ENCODE measurements around the gene THSD7B.
"Not testable (repeated sequence)": the region's sequence is repeated elsewhere in the genome, so short reads cannot be mapped to it uniquely, and the experiment has no call there.

Gene THSD7B

GRCh38 chr2:136962105-136962725 lies 196.9 kb downstream of the THSD7B start:
- Histone ChIP-seq H3K4me1 (ENCODE audit: insufficient read depth, low read length) (no peaks in the 10 kb centered on the region), H3K9ac (ENCODE audit: low read depth, low read length) (no peak overlapping the region), H3K27me3 (ENCODE audit: insufficient read depth, low read length) (no peaks in the 10 kb centered on the region), H3K4me3 (ENCODE audit: low read length) (no peak overlapping the region), H3K36me3 (ENCODE audit: insufficient read depth, low read depth, low read length) (no peaks in the 10 kb centered on the region), H3K27ac (ENCODE audit: low read length) (no peak overlapping the region), H3K9me3 (ENCODE audit: insufficient read depth, low read depth, low read length) (no peaks in the 10 kb centered on the region)

GRCh38 chr2:136966485-136966884 lies 201.1 kb downstream of the THSD7B start:
- no peaks in the 10 kb centered on the region for H3K36me3 ChIP-seq (ENCODE audit: insufficient read depth, low read depth, low read length)
- H3K4me1 ChIP-seq (ENCODE audit: insufficient read depth, low read length), result no peaks in the 10 kb centered on the region
- H3K9ac ChIP-seq (ENCODE audit: low read depth, low read length), result no peak overlapping the region
- no peaks in the 10 kb centered on the region for H3K27me3 ChIP-seq (ENCODE audit: insufficient read depth, low read length)
- H3K9me3 ChIP-seq (ENCODE audit: insufficient read depth, low read depth, low read length), result no peaks in the 10 kb centered on the region
- H3K4me3 ChIP-seq (ENCODE audit: low read length), result no peak overlapping the region
- no peak overlapping the region for H3K27ac ChIP-seq (ENCODE audit: low read length)

- H3K4me1 ChIP-seq (ENCODE audit: insufficient read depth, low read length), result no peaks in the 10 kb centered on the region
- H3K9me3 ChIP-seq (ENCODE audit: insufficient read depth, low read depth, low read length), result no peaks in the 10 kb centered on the region
- no peaks in the 10 kb centered on the region for H3K27me3 ChIP-seq (ENCODE audit: insufficient read depth, low read length)
- no peaks in the 10 kb centered on the region for H3K36me3 ChIP-seq (ENCODE audit: insufficient read depth, low read depth, low read length)
- H3K4me3 ChIP-seq (ENCODE audit: low read length), result no peak overlapping the region
- H3K9ac ChIP-seq (ENCODE audit: low read depth, low read length), result no peak overlapping the region
- no peak overlapping the region for H3K27ac ChIP-seq (ENCODE audit: low read length)
Measured at GRCh38 chr2:136980303-136980702, 215.0 kb downstream of the THSD7B start.

- not testable (repeated sequence) for H3K4me1 ChIP-seq (ENCODE audit: insufficient read depth, low read length); H3K36me3 ChIP-seq (ENCODE audit: insufficient read depth, low read depth, low read length); H3K9me3 ChIP-seq (ENCODE audit: insufficient read depth, low read depth, low read length); H3K27ac ChIP-seq (ENCODE audit: low read length); H3K9ac ChIP-seq (ENCODE audit: low read depth, low read length); H3K4me3 ChIP-seq (ENCODE audit: low read length); H3K27me3 ChIP-seq (ENCODE audit: insufficient read depth, low read length)
Measured at GRCh38 chr2:136981689-136982088, 216.3 kb downstream of the THSD7B start.

GRCh38 chr2:136985044-136985443 lies 219.7 kb downstream of the THSD7B start:
- no peaks in the 10 kb centered on the region for H3K4me1 ChIP-seq (ENCODE audit: insufficient read depth, low read length)
- no peak overlapping the region for H3K27ac ChIP-seq (ENCODE audit: low read length)
- H3K4me3 ChIP-seq (ENCODE audit: low read length), result no peak overlapping the region
- H3K27me3 ChIP-seq (ENCODE audit: insufficient read depth, low read length), result no peaks in the 10 kb centered on the region
- no peak overlapping the region for H3K9ac ChIP-seq (ENCODE audit: low read depth, low read length)
- H3K36me3 ChIP-seq (ENCODE audit: insufficient read depth, low read depth, low read length), result no peaks in the 10 kb centered on the region
- H3K9me3 ChIP-seq (ENCODE audit: insufficient read depth, low read depth, low read length), result no peaks in the 10 kb centered on the region

- Histone ChIP-seq H3K4me1 (ENCODE audit: insufficient read depth, low read length) (no peaks in the 10 kb centered on the region), H3K4me3 (ENCODE audit: low read length) (no peak overlapping the region), H3K27me3 (ENCODE audit: insufficient read depth, low read length) (no peaks in the 10 kb centered on the region)
Measured at GRCh38 chr2:136986605-136987221, 221.4 kb downstream of the THSD7B start.

GRCh38 chr2:136990316-136990715 lies 225.0 kb downstream of the THSD7B start:
- no peaks in the 10 kb centered on the region for H3K4me1 ChIP-seq (ENCODE audit: insufficient read depth, low read length)
- no peak overlapping the region for H3K27ac ChIP-seq (ENCODE audit: low read length)
- no peaks in the 10 kb centered on the region for H3K9me3 ChIP-seq (ENCODE audit: insufficient read depth, low read depth, low read length)
- H3K36me3 ChIP-seq (ENCODE audit: insufficient read depth, low read depth, low read length), result no peaks in the 10 kb centered on the region
- H3K9ac ChIP-seq (ENCODE audit: low read depth, low read length), result no peak overlapping the region
- H3K4me3 ChIP-seq (ENCODE audit: low read length), result no peak overlapping the region
- no peaks in the 10 kb centered on the region for H3K27me3 ChIP-seq (ENCODE audit: insufficient read depth, low read length)

More at GRCh38 chr2:136986605-136987221, 221.4 kb downstream of the THSD7B start:
- Histone ChIP-seq H3K9ac (ENCODE audit: low read depth, low read length) (no peak overlapping the region), H3K27ac (ENCODE audit: low read length) (no peak overlapping the region), H3K36me3 (ENCODE audit: insufficient read depth, low read depth, low read length) (no peaks in the 10 kb centered on the region), H3K9me3 (ENCODE audit: insufficient read depth, low read depth, low read length) (no peaks in the 10 kb centered on the region)

- Histone ChIP-seq H3K4me1 (ENCODE audit: insufficient read depth, low read length) (no peaks in the 10 kb centered on the region), H3K4me3 (ENCODE audit: low read length) (no peak overlapping the region), H3K27ac (ENCODE audit: low read length) (no peak overlapping the region), H3K27me3 (ENCODE audit: insufficient read depth, low read length) (no peaks in the 10 kb centered on the region), H3K9ac (ENCODE audit: low read depth, low read length) (no peak overlapping the region), H3K36me3 (ENCODE audit: insufficient read depth, low read depth, low read length) (no peaks in the 10 kb centered on the region), H3K9me3 (ENCODE audit: insufficient read depth, low read depth, low read length) (no peaks in the 10 kb centered on the region)
Measured at GRCh38 chr2:136994793-136995192, 229.4 kb downstream of the THSD7B start.

GRCh38 chr2:136997557-136997956 lies 232.2 kb downstream of the THSD7B start:
- Histone ChIP-seq H3K4me3 (ENCODE audit: low read length) (no peak overlapping the region), H3K27me3 (ENCODE audit: insufficient read depth, low read length) (no peaks in the 10 kb centered on the region), H3K9ac (ENCODE audit: low read depth, low read length) (no peak overlapping the region), H3K9me3 (ENCODE audit: insufficient read depth, low read depth, low read length) (no peaks in the 10 kb centered on the region), H3K4me1 (ENCODE audit: insufficient read depth, low read length) (no peaks in the 10 kb centered on the region), H3K36me3 (ENCODE audit: insufficient read depth, low read depth, low read length) (no peaks in the 10 kb centered on the region), H3K27ac (ENCODE audit: low read length) (no peak overlapping the region)

- no peaks in the 10 kb centered on the region for H3K4me1 ChIP-seq (ENCODE audit: insufficient read depth, low read length)
- H3K9me3 ChIP-seq (ENCODE audit: insufficient read depth, low read depth, low read length), result no peaks in the 10 kb centered on the region
Measured at GRCh38 chr2:137000811-137001210, 235.5 kb downstream of the THSD7B start.

GRCh38 chr2:137002896-137003295 lies 237.6 kb downstream of the THSD7B start:
- Histone ChIP-seq H3K36me3 (ENCODE audit: insufficient read depth, low read depth, low read length) (no peaks in the 10 kb centered on the region), H3K27me3 (ENCODE audit: insufficient read depth, low read length) (no peaks in the 10 kb centered on the region), H3K9ac (ENCODE audit: low read depth, low read length) (no peak overlapping the region), H3K27ac (ENCODE audit: low read length) (no peak overlapping the region), H3K9me3 (ENCODE audit: insufficient read depth, low read depth, low read length) (no peaks in the 10 kb centered on the region), H3K4me3 (ENCODE audit: low read length) (no peak overlapping the region), H3K4me1 (ENCODE audit: insufficient read depth, low read length) (no peaks in the 10 kb centered on the region)

More at GRCh38 chr2:137000811-137001210, 235.5 kb downstream of the THSD7B start:
- Histone ChIP-seq H3K4me3 (ENCODE audit: low read length) (no peak overlapping the region), H3K9ac (ENCODE audit: low read depth, low read length) (no peak overlapping the region), H3K27ac (ENCODE audit: low read length) (no peak overlapping the region), H3K27me3 (ENCODE audit: insufficient read depth, low read length) (no peaks in the 10 kb centered on the region), H3K36me3 (ENCODE audit: insufficient read depth, low read depth, low read length) (no peaks in the 10 kb centered on the region)

GRCh38 chr2:137005210-137005609 lies 239.9 kb downstream of the THSD7B start:
- H3K9me3 ChIP-seq (ENCODE audit: insufficient read depth, low read depth, low read length), result no peaks in the 10 kb centered on the region
- H3K4me1 ChIP-seq (ENCODE audit: insufficient read depth, low read length), result no peaks in the 10 kb centered on the region
- H3K27me3 ChIP-seq (ENCODE audit: insufficient read depth, low read length), result no peaks in the 10 kb centered on the region
- H3K9ac ChIP-seq (ENCODE audit: low read depth, low read length), result no peak overlapping the region
- no peak overlapping the region for H3K4me3 ChIP-seq (ENCODE audit: low read length)
- no peak overlapping the region for H3K27ac ChIP-seq (ENCODE audit: low read length)
- H3K36me3 ChIP-seq (ENCODE audit: insufficient read depth, low read depth, low read length), result no peaks in the 10 kb centered on the region
